HepG2 (cell line): ENCODE measurements around the gene MBD4. TPM values are rescaled to one million over a fixed set of nuclear protein-coding genes. Genes with fewer than 3 reads are reported as not detected.
"Not testable (repeated sequence)": the region's sequence is repeated elsewhere in the genome, so short reads cannot be mapped to it uniquely, and the experiment has no call there.

Experiments used
- ARID5B ChIP-seq: IDR thresholded peaks from 2 replicates; pipeline ENCODE4 v1.4.0; 2020; ENCODE audit warnings: mild to moderate bottlenecking, missing genetic modification reagents
- CREB1 ChIP-seq, 2 experiments: fragments of 450-650 bp in 1 of 2; IDR thresholded peaks; 2 replicates each; pipeline ENCODE4 v1.6.1; 2016 to 2017; ENCODE audit warnings: control low read depth in 1 of 2, mild to moderate bottlenecking in 1 of 2, missing compliant biosample characterization in 1 of 2, missing genetic modification characterization in 1 of 2
- FOSL1 ChIP-seq: sonication (generic); formaldehyde crosslinking; IDR thresholded peaks from 2 replicates; pipeline ENCODE4 v1.9.0; 2021; ENCODE audit warnings: missing genetic modification reagents, borderline replicate concordance
- FOSL2 ChIP-seq: sonication (generic); formaldehyde crosslinking; IDR thresholded peaks from 2 replicates; pipeline ENCODE4 v1.4.0; 2020; ENCODE audit warnings: missing genetic modification reagents
- FOXA3 ChIP-seq: IDR thresholded peaks from 2 replicates; pipeline ENCODE4 v1.6.1; 2016; ENCODE audit warnings: missing genetic modification reagents, missing compliant biosample characterization
- FOXP1 ChIP-seq, 2 experiments: fragments of 450-650 bp in 1 of 2; IDR thresholded peaks; 2 replicates each; pipeline ENCODE4 v1.6.1; 2017 to 2018; ENCODE audit warnings: antibody characterized with exemption in 1 of 2
- GATAD2A ChIP-seq: IDR thresholded peaks from 2 replicates; pipeline ENCODE4 v1.6.1; 2016
- HMG20A ChIP-seq: IDR thresholded peaks from 2 replicates; pipeline ENCODE4 v1.6.1; 2016; ENCODE audit warnings: borderline replicate concordance
- NR2F1 ChIP-seq, 2 experiments: fragments of 450-650 bp in 1 of 2; formaldehyde crosslinking in 1 of 2; IDR thresholded peaks; 2 replicates each; pipeline versions ENCODE4 v1.5.0 to v1.6.1; 2016 to 2020; ENCODE audit warnings: mild to moderate bottlenecking in 1 of 2, missing compliant biosample characterization in 1 of 2, missing genetic modification reagents in 1 of 2, moderate library complexity in 1 of 2
- NR2F6 ChIP-seq, 2 experiments: IDR thresholded peaks; 2 replicates each; pipeline ENCODE4 v1.6.1; 2016; ENCODE audit warnings: antibody characterized with exemption in 1 of 2, mild to moderate bottlenecking in 1 of 2
- RXRB ChIP-seq: IDR thresholded peaks from 2 replicates; pipeline ENCODE4 v1.6.1; 2016; ENCODE audit warnings: borderline replicate concordance, missing genetic modification reagents, missing compliant biosample characterization
- SOX13 ChIP-seq, 3 experiments: fragments of 450-650 bp in 1 of 3; sonication (generic) in 1 of 3; formaldehyde crosslinking in 1 of 3; IDR thresholded peaks in 2 of 3; conservative IDR thresholded peaks in 1 of 3; 2 replicates each; pipeline versions ENCODE4 v1.5.0 to v1.6.1; 2016 to 2020; ENCODE audit warnings: antibody characterized with exemption in 1 of 3, mild to moderate bottlenecking in 1 of 3, missing compliant biosample characterization in 1 of 3, missing genetic modification reagents in 1 of 3, moderate library complexity in 1 of 3
- TCF7 ChIP-seq: sonication (generic); IDR thresholded peaks from 2 replicates; pipeline ENCODE4 v1.6.1; 2016; ENCODE audit warnings: antibody characterized with exemption, low read depth
- ZGPAT ChIP-seq: IDR thresholded peaks from 2 replicates; pipeline ENCODE4 v1.6.1; 2016; ENCODE audit warnings: mild to moderate bottlenecking
- polyA plus RNA-seq, 8 experiments: library from polyadenylated mRNA; depleted of rRNA in 3 of 8; stranded (reverse) in 7 of 8; unstranded in 1 of 8; fragments of >200 nt; fragmentation: Illumina TruSeq in 4 of 8; extraction: Trizol in 4 of 8; gene quantifications; 2 replicates each; pipeline versions ENCODE4 v1.2.1 to v1.2.3, GENCODE V29; 2011 to 2016; ENCODE audit warnings: low read depth in 4 of 8, missing spikeins in 1 of 8, mixed read lengths in 1 of 8; ENCODE audit not compliant: insufficient read depth in 1 of 8
- total RNA-seq, 5 experiments: library from RNA; depleted of rRNA; stranded (reverse); fragments of >200 nt; fragmentation: Illumina TruSeq; extraction: Trizol; gene quantifications; 2 replicates each; pipeline ENCODE4 v1.2.3, GENCODE V29; 2016; ENCODE audit warnings: low read depth in 1 of 5
- TF ChIP-seq, protein P1 (sequence below): sonication (generic); formaldehyde crosslinking; IDR thresholded peaks from 2 replicates; pipeline ENCODE4 v1.4.0; 2020; ENCODE audit warnings: missing genetic modification reagents
- TF ChIP-seq, protein P2 (sequence below): sonication (generic); formaldehyde crosslinking; conservative IDR thresholded peaks from 2 replicates; pipeline ENCODE4 v1.4.0; 2020; ENCODE audit warnings: mild to moderate bottlenecking, missing genetic modification reagents, moderate library complexity

The MBD4 gene
- total and polyA plus RNA-seq, 2 of the 13 experiments (the other 11 are each of a cell fraction or from before 2014, with no cell fraction given) = 14.9 to 25.3 TPM

GRCh38 chr3:129388791-129389571 is 50.8 kb downstream of the MBD4 start (continued):
- TF ChIP-seq, protein P1, sequence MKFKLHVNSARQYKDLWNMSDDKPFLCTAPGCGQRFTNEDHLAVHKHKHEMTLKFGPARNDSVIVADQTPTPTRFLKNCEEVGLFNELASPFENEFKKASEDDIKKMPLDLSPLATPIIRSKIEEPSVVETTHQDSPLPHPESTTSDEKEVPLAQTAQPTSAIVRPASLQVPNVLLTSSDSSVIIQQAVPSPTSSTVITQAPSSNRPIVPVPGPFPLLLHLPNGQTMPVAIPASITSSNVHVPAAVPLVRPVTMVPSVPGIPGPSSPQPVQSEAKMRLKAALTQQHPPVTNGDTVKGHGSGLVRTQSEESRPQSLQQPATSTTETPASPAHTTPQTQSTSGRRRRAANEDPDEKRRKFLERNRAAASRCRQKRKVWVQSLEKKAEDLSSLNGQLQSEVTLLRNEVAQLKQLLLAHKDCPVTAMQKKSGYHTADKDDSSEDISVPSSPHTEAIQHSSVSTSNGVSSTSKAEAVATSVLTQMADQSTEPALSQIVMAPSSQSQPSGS (CRISPR knock-in tag) = peak; percentile 54; the same call in 1 of the 2 replicates
- TF ChIP-seq FOXP1 (IDR thresholded peaks at IDR 0.05); CREB1 (CRISPR knock-in tag; IDR thresholded peaks at IDR 0.05); SOX13 (IDR thresholded peaks at IDR 0.05): not testable (repeated sequence)
- TF ChIP-seq FOXP1 (CRISPR knock-in tag; IDR thresholded peaks at IDR 0.05) = peak; percentile 68; the same call in 1 of the 2 replicates
- TF ChIP-seq CREB1 (IDR thresholded peaks at IDR 0.05) = peak; percentile 42; the same call in 1 of the 2 replicates
- TF ChIP-seq FOSL2 (CRISPR knock-in tag) = peak; percentile 91
- 0 out of 4 replicates have a peak, but pooled peaks of 1 of the 2 experiments have one; percentile 28 for TF ChIP-seq NR2F1 (CRISPR knock-in tag; IDR thresholded peaks at IDR 0.05)
- TF ChIP-seq SOX13 (CRISPR knock-in tag; conservative IDR thresholded peaks at IDR 0.05 in 1 of 2, IDR thresholded peaks at IDR 0.05 in 1 of 2) = peak in 1 of 2 experiments; percentile 78; a peak in 2 of 4 replicates
- peak; percentile 21; the same call in 1 of the 2 replicates for TF ChIP-seq NR2F6 (IDR thresholded peaks at IDR 0.05)
- peak; percentile 62; the same call in 1 of the 2 replicates for TF ChIP-seq NR2F6 (CRISPR knock-in tag; IDR thresholded peaks at IDR 0.05)
- TF ChIP-seq TCF7 = peak; percentile 69
- peak; percentile 69; the same call in 1 of the 2 replicates for TF ChIP-seq FOXA3 (CRISPR knock-in tag)
- peak; percentile 29; the same call in 1 of the 2 replicates for TF ChIP-seq HMG20A
- TF ChIP-seq ARID5B = peak; percentile 65; the same call in 1 of the 2 replicates
- peak; percentile 66 for TF ChIP-seq ZGPAT (CRISPR knock-in tag)
- peak; percentile 28; the same call in 1 of the 2 replicates for TF ChIP-seq FOSL1 (CRISPR knock-in tag)
- TF ChIP-seq, protein P2, sequence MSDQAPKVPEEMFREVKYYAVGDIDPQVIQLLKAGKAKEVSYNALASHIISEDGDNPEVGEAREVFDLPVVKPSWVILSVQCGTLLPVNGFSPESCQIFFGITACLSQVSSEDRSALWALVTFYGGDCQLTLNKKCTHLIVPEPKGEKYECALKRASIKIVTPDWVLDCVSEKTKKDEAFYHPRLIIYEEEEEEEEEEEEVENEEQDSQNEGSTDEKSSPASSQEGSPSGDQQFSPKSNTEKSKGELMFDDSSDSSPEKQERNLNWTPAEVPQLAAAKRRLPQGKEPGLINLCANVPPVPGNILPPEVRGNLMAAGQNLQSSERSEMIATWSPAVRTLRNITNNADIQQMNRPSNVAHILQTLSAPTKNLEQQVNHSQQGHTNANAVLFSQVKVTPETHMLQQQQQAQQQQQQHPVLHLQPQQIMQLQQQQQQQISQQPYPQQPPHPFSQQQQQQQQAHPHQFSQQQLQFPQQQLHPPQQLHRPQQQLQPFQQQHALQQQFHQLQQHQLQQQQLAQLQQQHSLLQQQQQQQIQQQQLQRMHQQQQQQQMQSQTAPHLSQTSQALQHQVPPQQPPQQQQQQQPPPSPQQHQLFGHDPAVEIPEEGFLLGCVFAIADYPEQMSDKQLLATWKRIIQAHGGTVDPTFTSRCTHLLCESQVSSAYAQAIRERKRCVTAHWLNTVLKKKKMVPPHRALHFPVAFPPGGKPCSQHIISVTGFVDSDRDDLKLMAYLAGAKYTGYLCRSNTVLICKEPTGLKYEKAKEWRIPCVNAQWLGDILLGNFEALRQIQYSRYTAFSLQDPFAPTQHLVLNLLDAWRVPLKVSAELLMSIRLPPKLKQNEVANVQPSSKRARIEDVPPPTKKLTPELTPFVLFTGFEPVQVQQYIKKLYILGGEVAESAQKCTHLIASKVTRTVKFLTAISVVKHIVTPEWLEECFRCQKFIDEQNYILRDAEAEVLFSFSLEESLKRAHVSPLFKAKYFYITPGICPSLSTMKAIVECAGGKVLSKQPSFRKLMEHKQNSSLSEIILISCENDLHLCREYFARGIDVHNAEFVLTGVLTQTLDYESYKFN (CRISPR knock-in tag) = 0 out of 2 replicates have a peak, but pooled peaks have one; percentile 23
- TF ChIP-seq GATAD2A = peak; percentile 57
- TF ChIP-seq RXRB = peak; percentile 65
